Stomach (tissue), 4 donors: Measurements from ENCODE around the gene LMNTD2.

Source experiments
- CTCF ChIP-seq, 7 experiments: fragments of 450-650 bp in 4 of 7; fragments of 200-600 bp in 3 of 7; sonication (generic) in 3 of 7; IDR thresholded peaks; one replicate each; pipeline ENCODE4 v1.5.1; 2016 to 2019; ENCODE audit warnings: antibody characterized with exemption in 7 of 7, control low read depth in 2 of 7, mild to moderate bottlenecking in 1 of 7
- POLR2A ChIP-seq, 4 donors: fragments of 450-650 bp; IDR thresholded peaks; one replicate each; pipeline ENCODE4 v1.6.1; 2016; ENCODE audit warnings: antibody characterized with exemption in 4 of 4, control low read depth in 2 of 4, mild to moderate bottlenecking in 1 of 4, moderate library complexity in 1 of 4

GRCh38 chr11:530960-531831 lies 29.3 kb downstream of the LMNTD2 start:
- TF ChIP-seq POLR2A (IDR thresholded peaks at IDR 0.05) (no peak), CTCF (IDR thresholded peaks at IDR 0.05) (no peak)
